ENCODE data around the gene LSAMP. TPM values are rescaled to one million over a fixed set of nuclear protein-coding genes. Genes with fewer than 3 reads are reported as not detected.
A peak's percentile ranks its signal among the peaks of the same experiment; 100 is the strongest.

Gene LSAMP
- total RNA-seq, 1 experiment from 2014 or later, result 0.15 TPM

- intact Hi-C loops (cut with micrococcal nuclease), result no loop called here
- H3K36me3 ChIP-seq (ENCODE audit: low read depth, low read length), result no peaks in the 10 kb centered on the region
- no peak for ATAC-seq
- H3K79me2 ChIP-seq (ENCODE audit: low read length), result no peaks in the 10 kb centered on the region
- no peaks in the 10 kb centered on the region for H4K20me1 ChIP-seq (ENCODE audit: low read length)
- no peaks in the 10 kb centered on the region for H3K4me1 ChIP-seq (ENCODE audit: insufficient read depth, low read length)
- TF ChIP-seq EZH2 (IDR thresholded peaks at IDR 0.05; ENCODE audit: low read length, unreplicated experiment) (no peak), CTCF (conservative IDR thresholded peaks at IDR 0.05; ENCODE audit: low read depth, low read length) (no peak), EZH2phosphoT487 (IDR thresholded peaks at IDR 0.05; ENCODE audit: borderline replicate concordance, low read length) (no peak)
- H3F3A ChIP-seq (ENCODE audit: low read length, unreplicated experiment), result no peaks in the 10 kb centered on the region
- no peak for DNase-seq
- ChIA-PET POLR2A (ENCODE audit: unreplicated experiment) (no interaction called here), CTCF (no interaction called here)
- no peaks in the 10 kb centered on the region for H3K9me3 ChIP-seq (ENCODE audit: low read length)
- H3K4me2 ChIP-seq (ENCODE audit: low read length), result no peak overlapping the region
- H3K9me2 ChIP-seq (replicated peaks; ENCODE audit: low read length), result no peaks in the 10 kb centered on the region
- H3K27ac ChIP-seq (ENCODE audit: low read length), result no peak overlapping the region
- H3K9ac ChIP-seq (ENCODE audit: low read length), result no peak overlapping the region
- no peak overlapping the region for H3K4me3 ChIP-seq (ENCODE audit: low read length)
- no peak overlapping the region for H2AFZ ChIP-seq (ENCODE audit: low read length)
- no TSS peak for BruUV-seq (replicated peaks)
- no peaks in the 10 kb centered on the region for H3K27me3 ChIP-seq (ENCODE audit: low read length)
Observed at GRCh38 chr3:115928376-115928775, 516.9 kb downstream of the LSAMP start.

- Histone ChIP-seq H3K9me3 (ENCODE audit: low read length) (no peaks in the 10 kb centered on the region), H3K9me2 (replicated peaks; ENCODE audit: low read length) (no peaks in the 10 kb centered on the region), H4K20me1 (ENCODE audit: low read length) (no peaks in the 10 kb centered on the region), H3K4me3 (ENCODE audit: low read length) (no peak overlapping the region), H3K27me3 (ENCODE audit: low read length) (no peaks in the 10 kb centered on the region), H3K9ac (ENCODE audit: low read length) (no peak overlapping the region), H3K4me1 (ENCODE audit: insufficient read depth, low read length) (no peaks in the 10 kb centered on the region), H3F3A (ENCODE audit: low read length, unreplicated experiment) (no peaks in the 10 kb centered on the region), H3K36me3 (ENCODE audit: low read depth, low read length) (no peaks in the 10 kb centered on the region), H2AFZ (ENCODE audit: low read length) (no peak overlapping the region), H3K4me2 (ENCODE audit: low read length) (no peak overlapping the region), H3K27ac (ENCODE audit: low read length) (no peak overlapping the region), H3K79me2 (ENCODE audit: low read length) (no peaks in the 10 kb centered on the region)
- ATAC-seq (no peak), DNase-seq (no peak)
- TF ChIP-seq EZH2 (IDR thresholded peaks at IDR 0.05; ENCODE audit: low read length, unreplicated experiment), result no peak
- no peak for TF ChIP-seq EZH2phosphoT487 (IDR thresholded peaks at IDR 0.05; ENCODE audit: borderline replicate concordance, low read length)
- TF ChIP-seq CTCF (conservative IDR thresholded peaks at IDR 0.05; ENCODE audit: low read depth, low read length), result no peak
- ChIA-PET POLR2A (ENCODE audit: unreplicated experiment) (no interaction called here), CTCF (no interaction called here)
- no TSS peak for BruUV-seq (replicated peaks)
- intact Hi-C loops (cut with micrococcal nuclease), result no loop called here
Observed at GRCh38 chr3:115927197-115927596, 518.1 kb downstream of the LSAMP start.

GRCh38 chr3:115922681-115923347, 522.5 kb downstream of the LSAMP start:
- ChIA-PET CTCF (interaction anchor here (0.6 to 1.0 kb wide), 5 partner anchors 9 to 92 kb away, joined by 3 to 10 read pairs (median 4); no protein-coding TSS in a partner anchor), POLR2A (ENCODE audit: unreplicated experiment) (interaction anchor here (0.7 kb wide), 1 partner anchor 46 kb away, joined by 4 read pairs; no protein-coding TSS in a partner anchor)
- ATAC-seq (peak; percentile 86), DNase-seq (peak; percentile 53)
- no peaks in the 10 kb centered on the region for H3F3A ChIP-seq (ENCODE audit: low read length, unreplicated experiment)
- H4K20me1 ChIP-seq (ENCODE audit: low read length), result no peaks in the 10 kb centered on the region
- H2AFZ ChIP-seq (ENCODE audit: low read length), result no peak overlapping the region
- no peaks in the 10 kb centered on the region for H3K4me1 ChIP-seq (ENCODE audit: insufficient read depth, low read length)
- H3K9me3 ChIP-seq (ENCODE audit: low read length), result no peaks in the 10 kb centered on the region
- no peak overlapping the region for H3K4me2 ChIP-seq (ENCODE audit: low read length)
- TF ChIP-seq EZH2 (IDR thresholded peaks at IDR 0.05; ENCODE audit: low read length, unreplicated experiment) (no peak), CTCF (conservative IDR thresholded peaks at IDR 0.05; ENCODE audit: low read depth, low read length) (peak; percentile 71), EZH2phosphoT487 (IDR thresholded peaks at IDR 0.05; ENCODE audit: borderline replicate concordance, low read length) (no peak)
- intact Hi-C loops (cut with micrococcal nuclease), result loop anchor here (1.0 to 5.0 kb wide), 3 partner anchors 91 to 834 kb away; no protein-coding TSS in a partner anchor
- H3K4me3 ChIP-seq (ENCODE audit: low read length), result no peak overlapping the region
- no peaks in the 10 kb centered on the region for H3K79me2 ChIP-seq (ENCODE audit: low read length)
- H3K27ac ChIP-seq (ENCODE audit: low read length), result no peak overlapping the region
- no peaks in the 10 kb centered on the region for H3K9me2 ChIP-seq (replicated peaks; ENCODE audit: low read length)
- H3K27me3 ChIP-seq (ENCODE audit: low read length), result no peaks in the 10 kb centered on the region
- no TSS peak for BruUV-seq (replicated peaks)
- H3K36me3 ChIP-seq (ENCODE audit: low read depth, low read length), result no peaks in the 10 kb centered on the region
- no peak overlapping the region for H3K9ac ChIP-seq (ENCODE audit: low read length)

All from PC-3 (cell line).